Measurements from ENCODE around the gene C20orf96.
"Not testable (repeated sequence)": the region's sequence is repeated elsewhere in the genome, so short reads cannot be mapped to it uniquely, and the experiment has no call there.

The C20orf96 gene

DNA sequence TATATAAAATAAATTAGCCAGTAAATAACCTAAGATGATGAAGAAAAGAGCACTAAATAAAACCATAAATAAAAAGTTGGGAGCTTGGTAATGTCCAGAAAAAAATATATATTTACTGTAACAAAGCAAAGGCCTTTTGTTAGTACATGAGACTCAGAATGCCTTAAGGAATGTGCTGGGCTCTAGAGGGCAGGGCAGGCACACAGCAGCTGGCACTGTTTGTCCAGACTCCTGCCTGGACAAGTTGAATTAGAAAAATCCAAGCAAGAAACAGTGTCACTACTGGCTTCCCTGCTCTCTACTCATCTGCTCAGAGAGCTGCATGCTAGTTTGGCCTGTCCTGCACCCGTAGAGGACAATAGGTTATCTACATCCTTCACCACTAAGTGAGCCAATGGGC is 54.7 kb downstream of the C20orf96 start:
- no peak for DNase-seq

DNA sequence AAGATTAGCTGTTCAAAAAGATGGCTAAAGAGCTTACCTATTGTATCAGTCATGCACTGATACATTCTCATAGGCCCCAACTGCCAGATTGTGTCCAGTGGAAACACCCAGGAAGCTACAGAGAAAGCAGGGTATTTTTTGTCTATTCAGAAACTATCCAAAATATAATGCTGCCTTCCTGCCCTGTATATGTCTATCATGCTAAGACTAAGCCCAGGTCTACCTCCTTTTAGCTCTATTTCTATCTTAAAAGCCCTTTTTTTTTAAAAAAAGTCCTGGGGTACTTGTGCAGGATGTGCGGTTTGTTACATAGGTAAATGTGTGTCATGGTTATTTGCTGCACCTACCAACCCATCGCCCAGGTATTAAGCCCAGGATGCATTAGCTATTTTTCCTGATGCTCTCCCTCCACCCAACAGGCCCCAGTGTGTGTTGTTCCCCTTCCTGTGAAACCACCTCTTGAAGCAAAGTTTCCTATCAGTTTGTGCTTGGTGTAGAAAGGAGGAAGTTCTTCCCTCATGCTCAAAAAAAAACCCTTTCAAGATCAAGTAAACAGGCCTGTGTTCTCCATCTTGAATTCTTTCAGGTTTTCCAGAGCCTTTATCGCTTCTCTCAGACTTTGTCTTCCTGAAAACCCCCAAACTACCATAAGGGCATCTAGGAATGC is 63.0 kb downstream of the C20orf96 start:
- no peak for DNase-seq

DNA sequence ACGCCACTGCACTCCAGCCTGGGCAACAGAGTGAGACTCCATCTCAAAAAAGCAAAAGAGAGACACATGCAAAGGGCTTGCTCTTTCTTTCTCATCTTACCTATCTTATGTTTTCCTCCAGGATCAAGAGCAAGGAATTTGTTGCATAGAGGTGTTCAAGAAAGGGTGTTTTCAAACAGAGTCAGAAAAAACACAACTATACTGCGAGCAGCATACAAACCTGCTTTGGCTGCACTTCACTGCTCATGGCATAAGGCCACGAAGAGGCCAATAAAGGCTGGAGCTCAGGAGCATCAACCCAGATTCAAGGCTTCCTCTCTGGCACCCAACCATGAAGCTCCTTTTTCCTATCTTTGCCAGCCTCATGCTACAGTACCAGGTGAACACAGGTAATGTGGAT is 63.6 kb downstream of the C20orf96 start, which contains the start of gene DEFB129:
Gene DEFB129, plus strand, starts transcription at position 301 of the 400 bp plus-strand sequence. Its CDS starts 31 bp downstream, at position 332.
- no peak for DNase-seq

DNA sequence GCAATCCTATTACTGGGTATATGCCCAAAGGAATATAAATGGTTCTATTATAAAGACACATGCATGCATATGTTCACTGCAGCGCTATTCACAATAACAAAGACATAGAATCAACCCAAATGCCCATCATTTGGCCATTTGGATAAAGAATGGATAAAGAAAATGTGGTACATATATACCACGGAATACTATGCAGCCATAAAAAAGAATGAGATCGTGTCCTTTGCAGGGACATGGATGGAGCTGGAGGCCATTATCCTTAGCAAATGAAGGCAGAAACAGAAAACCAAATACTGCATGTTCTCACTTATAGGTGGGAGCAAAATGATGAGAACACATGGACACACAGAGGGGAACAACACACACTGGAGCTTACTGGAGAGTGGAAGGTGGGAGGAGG is 64.7 kb downstream of the C20orf96 start:
- not testable (repeated sequence) for DNase-seq

DNA sequence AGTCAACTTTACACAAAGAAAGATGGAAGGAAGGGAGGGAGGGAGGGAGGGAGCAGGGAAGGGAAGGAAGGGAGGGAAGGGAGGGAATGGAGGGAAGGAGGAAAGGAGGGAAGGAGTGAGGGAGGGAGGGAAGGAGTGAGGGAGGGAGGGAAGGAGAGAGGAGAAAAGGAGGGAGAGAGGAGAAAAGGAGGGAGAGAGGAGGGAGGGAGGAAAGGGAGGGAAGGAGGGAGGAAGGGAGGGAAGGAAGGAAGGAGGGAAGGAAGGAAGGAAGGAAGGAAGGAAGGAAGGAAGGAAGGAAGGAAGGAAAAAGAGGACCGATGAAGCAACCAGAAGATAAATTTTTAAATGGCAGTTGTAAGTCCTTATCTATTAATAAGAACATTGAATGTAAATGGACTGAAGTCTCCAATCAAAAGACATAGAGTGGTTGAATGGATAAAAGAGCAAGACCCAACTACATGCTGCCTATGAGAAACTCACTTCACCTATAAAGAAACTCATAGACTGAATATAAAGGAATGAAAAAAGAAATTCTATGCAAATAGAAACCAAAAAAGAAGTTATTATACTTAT is 69.2 kb downstream of the C20orf96 start:
- no peak for DNase-seq

All from CD4-positive, alpha-beta T cell treated with Interferon gamma for 1 hour (primary cell).